Left hindlimb (tissue), 1 donor: Measurements from ENCODE around the gene MAP4K2.

ENCODE experiments used
- DNase-seq: peaks from one replicate; pipeline ENCODE4 v3.0.0-alpha.2; 2018

The MAP4K2 gene

GRCh38 chr11:64766881-64767280 is 36.1 kb downstream of the MAP4K2 start:
- no peak for DNase-seq

DNA sequence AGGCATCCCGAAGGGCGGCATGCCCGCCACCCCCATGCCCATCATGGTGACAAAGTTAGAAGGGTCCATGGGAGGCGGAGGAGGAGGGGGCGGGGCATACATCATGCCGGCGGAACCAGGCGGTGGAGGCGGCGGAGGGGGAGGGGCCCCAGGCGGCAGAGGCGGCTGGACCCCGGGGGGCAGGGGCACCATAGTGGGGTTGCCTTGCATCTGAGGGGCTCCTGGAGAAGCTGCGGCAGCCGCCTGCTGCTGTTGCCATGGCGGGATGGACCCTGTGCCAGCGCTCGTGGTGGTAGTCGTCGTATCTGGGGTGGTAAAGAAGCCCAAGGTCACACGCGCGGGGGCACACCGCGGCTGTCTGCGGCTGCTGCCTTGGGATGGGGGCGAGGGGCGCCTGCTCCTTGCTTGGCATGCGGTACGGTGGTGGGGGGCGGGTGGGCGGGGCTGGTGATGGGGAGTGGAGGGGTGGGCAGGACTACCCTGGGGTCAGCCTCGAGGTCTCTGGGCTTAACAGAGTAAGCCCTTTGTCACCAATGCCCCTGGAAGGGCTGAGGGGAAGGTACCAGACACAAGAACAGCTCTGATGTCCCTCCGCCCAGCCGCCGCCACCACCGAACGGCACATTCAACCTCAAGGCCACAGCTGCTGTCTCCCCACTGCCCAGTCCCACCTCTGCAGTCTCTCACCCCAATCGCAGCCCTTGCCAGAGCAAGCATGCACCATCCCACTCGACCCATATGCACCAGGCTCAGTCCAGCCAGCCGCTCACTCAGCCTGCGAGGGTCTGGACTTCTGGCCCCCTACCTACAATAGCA is 37.0 kb downstream of the MAP4K2 start:
- no peak for DNase-seq

- DNase-seq = no peak
These were observed 37.6 kb downstream of the MAP4K2 start for GRCh38 chr11:64765291-64765850.

GRCh38 chr11:64764753-64765152 is 38.3 kb downstream of the MAP4K2 start:
- no peak for DNase-seq

DNA sequence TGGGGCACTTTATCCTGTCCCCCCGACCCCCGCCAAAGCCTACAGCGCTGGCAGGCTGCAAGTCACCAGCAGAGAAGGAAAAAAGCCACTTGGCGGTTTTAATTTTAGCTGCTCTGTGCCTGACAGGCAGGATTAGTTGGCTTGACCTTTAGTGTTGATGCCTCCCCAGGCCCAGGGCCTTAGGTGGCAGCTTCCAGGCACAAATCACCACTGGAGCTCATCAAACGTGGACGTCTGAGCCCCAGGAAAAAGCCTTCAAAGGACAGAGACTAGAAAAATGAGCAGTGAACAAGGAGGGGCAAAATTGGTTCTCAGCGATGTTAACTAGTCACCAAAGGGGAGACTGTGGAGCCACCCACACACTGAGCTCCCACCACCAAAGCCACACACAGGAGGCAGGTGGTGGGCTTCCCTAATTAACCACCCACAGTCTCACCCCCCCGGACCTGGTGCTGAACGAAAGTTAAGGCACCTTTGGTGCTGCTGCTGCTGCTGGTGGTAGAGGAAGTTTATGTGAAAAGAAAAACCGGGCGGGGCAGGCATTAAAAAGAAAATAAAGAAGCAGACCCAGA is 38.9 kb downstream of the MAP4K2 start:
- DNase-seq = no peak

- DNase-seq = no peak
These were observed 39.4 kb downstream of the MAP4K2 start for GRCh38 chr11:64763526-64764039.

GRCh38 chr11:64762674-64763525 is 40.1 kb downstream of the MAP4K2 start:
- DNase-seq = no peak

DNA sequence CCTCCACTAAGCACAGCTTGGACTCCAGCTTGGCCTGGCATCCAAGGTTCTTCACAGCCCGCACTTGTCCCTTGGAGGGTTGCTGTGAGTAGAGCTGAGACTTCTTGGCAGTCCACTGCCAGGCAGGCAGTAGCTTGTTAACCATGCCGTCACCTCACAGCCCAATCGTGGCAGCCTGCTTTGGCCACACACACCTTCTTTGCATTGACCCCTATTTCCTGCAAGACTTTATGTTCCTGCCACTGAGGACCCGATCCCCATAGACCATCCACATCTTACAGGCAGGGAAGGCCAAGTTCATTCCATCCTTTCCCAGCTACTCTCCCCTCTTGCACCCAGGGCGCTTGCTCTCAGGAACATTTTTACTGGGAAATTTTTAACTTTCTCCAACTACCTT is 40.7 kb downstream of the MAP4K2 start:
- no peak for DNase-seq

DNA sequence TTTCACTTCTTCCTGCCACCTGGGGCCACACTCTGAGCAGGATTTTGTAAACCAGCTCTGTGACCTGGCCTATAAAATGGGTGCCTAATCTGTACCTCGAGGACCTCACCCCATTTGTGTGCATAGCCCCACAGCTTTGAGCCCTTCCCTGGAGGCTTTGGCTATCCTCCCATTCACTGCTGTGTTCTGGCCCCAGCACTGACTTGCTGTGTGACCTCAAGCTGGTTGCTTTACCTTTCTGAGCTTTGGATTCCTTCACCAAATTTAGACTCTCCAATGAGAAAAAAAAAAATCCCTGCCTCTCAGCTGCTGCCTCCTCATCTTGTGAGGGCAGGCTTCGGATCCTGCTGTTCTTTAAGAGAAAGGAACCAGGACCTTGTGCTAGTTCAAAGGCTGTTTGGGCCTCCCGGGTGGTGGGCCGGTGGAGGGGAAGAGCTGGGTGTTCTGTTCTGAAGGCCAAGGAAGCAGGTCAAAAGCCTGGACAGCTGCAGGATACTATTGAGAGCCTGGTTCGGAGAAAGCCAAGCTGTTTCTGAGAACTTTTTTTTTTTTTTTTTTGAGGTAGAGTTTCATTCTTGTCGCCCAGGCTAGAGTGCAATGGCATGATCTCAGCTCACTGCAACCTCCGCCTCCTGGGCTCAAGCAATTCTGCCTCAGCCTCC is 42.1 kb downstream of the MAP4K2 start:
- DNase-seq = no peak

GRCh38 chr11:64759722-64760719 is 43.0 kb downstream of the MAP4K2 start, which contains the start of gene PYGM:
Gene PYGM (minus strand): TSS chr11:64759974. CDS start chr11:64759898, 76 bp downstream.
- peak; percentile 90 for DNase-seq

GRCh38 chr11:64759131-64759721 is 43.8 kb downstream of the MAP4K2 start:
- DNase-seq = no peak

DNA sequence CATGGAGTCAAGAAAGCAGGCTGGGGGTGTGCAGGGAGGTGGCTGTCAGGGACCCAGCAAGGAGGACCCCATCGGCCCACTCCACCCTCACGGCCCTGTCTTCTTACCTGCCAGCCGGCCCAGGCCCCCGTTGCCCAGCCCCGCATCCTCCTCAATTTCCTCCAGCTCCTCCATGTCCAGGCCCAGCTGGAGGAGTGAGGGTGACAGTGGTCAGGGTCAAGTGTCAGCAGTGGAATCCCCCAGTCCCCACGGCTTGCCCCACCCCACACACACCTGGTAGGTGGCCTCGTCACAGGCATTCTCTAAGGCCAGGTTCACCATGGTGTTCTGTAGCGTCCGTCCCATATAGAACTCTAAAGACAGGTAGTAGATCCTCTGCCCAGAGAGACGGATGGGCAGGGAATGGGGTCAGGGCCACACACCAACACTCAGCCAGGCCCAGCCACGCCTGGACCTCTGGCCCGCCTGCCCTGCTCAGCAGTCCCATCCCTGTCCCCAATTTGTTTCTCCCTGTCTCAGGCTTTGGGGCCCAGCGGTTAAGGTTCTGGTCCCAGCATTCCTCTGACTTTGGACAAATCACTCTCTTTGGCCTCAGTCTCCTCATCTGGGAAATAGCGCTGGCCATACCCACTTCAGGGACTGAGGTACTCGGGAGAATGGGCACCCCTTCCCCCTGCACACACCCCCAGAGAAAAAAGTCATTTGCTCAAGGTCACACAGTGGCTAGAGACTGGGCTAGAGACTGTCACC is 44.5 kb downstream of the MAP4K2 start:
- no peak for DNase-seq

DNA sequence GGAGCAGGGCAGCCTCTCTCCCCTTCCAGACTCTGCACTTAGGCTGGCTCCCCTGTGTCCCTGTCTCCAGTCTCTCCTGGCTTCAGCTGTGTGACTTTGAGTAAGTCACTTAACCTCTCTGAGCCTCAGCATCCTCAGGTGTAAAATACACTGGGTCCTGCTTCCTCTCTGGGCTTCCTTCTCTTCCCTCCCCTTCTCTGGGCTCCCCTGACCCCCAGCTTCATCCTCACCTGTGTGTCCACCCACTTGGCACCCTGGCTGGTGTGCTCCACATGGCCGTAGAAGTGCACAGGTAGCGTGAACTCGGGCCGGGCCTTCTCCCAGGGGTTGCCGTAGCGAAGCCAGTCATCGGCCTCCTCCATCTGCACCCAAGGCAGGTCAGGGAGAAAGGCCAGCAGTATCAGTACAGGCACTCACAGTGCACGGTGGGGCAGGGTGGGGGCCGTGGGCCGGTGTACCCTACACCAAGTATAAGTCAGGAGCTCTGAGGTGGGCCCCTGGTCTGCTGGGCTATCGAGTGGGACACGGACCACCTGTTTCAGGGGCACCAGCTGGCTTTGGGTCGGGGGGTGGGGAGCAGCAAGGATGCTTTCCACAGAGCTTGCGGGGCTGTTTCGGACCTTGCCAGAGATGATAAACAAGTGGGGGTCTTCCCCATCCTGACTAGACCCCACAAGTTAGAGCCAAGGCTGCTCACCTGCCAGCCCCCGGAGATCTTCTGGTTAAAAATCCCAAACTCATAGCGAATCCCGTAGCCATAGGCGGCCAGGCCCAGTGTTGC is 45.3 kb downstream of the MAP4K2 start:
- no peak for DNase-seq

- DNase-seq = no peak
These were observed 47.2 kb downstream of the MAP4K2 start for GRCh38 chr11:64755681-64756361.

- DNase-seq = no peak
These were observed 47.9 kb downstream of the MAP4K2 start for GRCh38 chr11:64754919-64755662.

DNA sequence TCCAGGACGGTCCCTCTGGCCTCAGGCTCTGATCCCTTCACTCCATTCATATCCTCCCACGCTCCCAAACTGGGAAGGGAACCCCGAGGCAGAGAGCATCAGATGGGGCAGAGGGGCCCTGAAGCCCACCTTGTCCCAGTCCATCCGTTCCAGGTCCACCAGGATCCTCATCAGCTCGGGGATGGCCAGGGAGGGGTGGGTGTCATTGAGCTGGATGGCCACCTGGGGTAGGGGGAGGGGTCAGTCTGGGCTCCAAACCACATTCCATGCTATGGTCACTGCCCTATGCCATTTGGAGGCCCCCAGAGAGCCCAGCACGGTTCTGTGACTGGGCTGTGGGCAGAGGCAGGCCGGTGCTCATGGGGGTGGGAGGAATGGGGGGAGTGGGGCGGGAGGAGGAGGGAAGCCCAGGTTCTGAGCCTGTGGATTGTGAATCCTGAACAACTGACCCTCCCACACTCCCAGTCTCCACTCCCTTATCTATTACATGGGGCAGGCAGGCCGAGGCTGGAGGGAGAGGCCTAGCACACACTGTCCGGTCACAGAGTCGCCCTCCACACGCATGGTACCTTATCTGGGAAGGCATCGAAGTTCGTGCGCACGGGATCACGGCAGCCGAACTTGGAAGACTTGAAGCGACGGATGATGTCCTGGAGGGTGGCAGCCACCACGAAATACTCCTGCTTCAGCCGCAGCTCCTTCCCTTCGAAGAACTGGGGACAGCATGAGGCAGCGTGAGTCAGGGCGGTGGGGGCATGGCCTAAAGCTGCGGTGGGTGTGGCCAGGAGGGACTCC is 48.7 kb downstream of the MAP4K2 start:
- no peak for DNase-seq
